ENCODE results near the gene PYM1. TPM values are rescaled to one million over a fixed set of nuclear protein-coding genes. Genes with fewer than 3 reads are reported as not detected.

The PYM1 gene
- total and polyA plus RNA-seq, 2 of the 8 experiments (the other 6 are each of a cell fraction or from before 2014, with no cell fraction given), result 38.7 to 58.5 TPM

- TF ChIP-seq, protein P1, sequence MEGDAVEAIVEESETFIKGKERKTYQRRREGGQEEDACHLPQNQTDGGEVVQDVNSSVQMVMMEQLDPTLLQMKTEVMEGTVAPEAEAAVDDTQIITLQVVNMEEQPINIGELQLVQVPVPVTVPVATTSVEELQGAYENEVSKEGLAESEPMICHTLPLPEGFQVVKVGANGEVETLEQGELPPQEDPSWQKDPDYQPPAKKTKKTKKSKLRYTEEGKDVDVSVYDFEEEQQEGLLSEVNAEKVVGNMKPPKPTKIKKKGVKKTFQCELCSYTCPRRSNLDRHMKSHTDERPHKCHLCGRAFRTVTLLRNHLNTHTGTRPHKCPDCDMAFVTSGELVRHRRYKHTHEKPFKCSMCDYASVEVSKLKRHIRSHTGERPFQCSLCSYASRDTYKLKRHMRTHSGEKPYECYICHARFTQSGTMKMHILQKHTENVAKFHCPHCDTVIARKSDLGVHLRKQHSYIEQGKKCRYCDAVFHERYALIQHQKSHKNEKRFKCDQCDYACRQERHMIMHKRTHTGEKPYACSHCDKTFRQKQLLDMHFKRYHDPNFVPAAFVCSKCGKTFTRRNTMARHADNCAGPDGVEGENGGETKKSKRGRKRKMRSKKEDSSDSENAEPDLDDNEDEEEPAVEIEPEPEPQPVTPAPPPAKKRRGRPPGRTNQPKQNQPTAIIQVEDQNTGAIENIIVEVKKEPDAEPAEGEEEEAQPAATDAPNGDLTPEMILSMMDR (IDR thresholded peaks at IDR 0.05; ENCODE audit: control extremely low read depth in 1 of 3, insufficient read depth in 1 of 3, low read depth in 1 of 3, low read length in 3 of 3), result peak; percentile 51 to 66 (median 59)
- TF ChIP-seq HDAC2 (IDR thresholded peaks at IDR 0.05; ENCODE audit: borderline replicate concordance in 1 of 2, low read depth in 2 of 2, low read length in 2 of 2), result no peak
- no peak for TF ChIP-seq KDM4A (IDR thresholded peaks at IDR 0.05; ENCODE audit: low read depth, low read length, severe bottlenecking)
- peak; percentile 83 for TF ChIP-seq POLR2AphosphoS5 (IDR thresholded peaks at IDR 0.05; ENCODE audit: low read depth, low read length)
- TF ChIP-seq ZNF274 (IDR thresholded peaks at IDR 0.05; ENCODE audit: borderline replicate concordance, extremely low read depth, low read length), result no peak
- TF ChIP-seq EZH2 (IDR thresholded peaks at IDR 0.05; ENCODE audit: low read depth, low read length, severe bottlenecking), result no peak
- TF ChIP-seq JUN (IDR thresholded peaks at IDR 0.05; ENCODE audit: low read depth, low read length), result no peak
- no peak for TF ChIP-seq ATF2 (IDR thresholded peaks at IDR 0.05; ENCODE audit: low read length)
- TF ChIP-seq BCL11A (IDR thresholded peaks at IDR 0.05; ENCODE audit: low read depth in 2 of 2, low read length in 2 of 2), result no peak
- TF ChIP-seq FOSL1 (IDR thresholded peaks at IDR 0.05; ENCODE audit: insufficient read depth, low read depth, low read length), result no peak
- TF ChIP-seq USF2 (IDR thresholded peaks at IDR 0.05; ENCODE audit: low read length), result no peak
- no peak for TF ChIP-seq SAP30 (IDR thresholded peaks at IDR 0.05; ENCODE audit: insufficient read depth, insufficient replicate concordance, low read length)
- TF ChIP-seq JUND (IDR thresholded peaks at IDR 0.05; ENCODE audit: low read length), result no peak
- no peak for TF ChIP-seq SUZ12 (IDR thresholded peaks at IDR 0.05; ENCODE audit: low read length)
- no peak for TF ChIP-seq RXRA (IDR thresholded peaks at IDR 0.05; ENCODE audit: insufficient read depth, low read depth, low read length)
- no peak for TF ChIP-seq RNF2 (IDR thresholded peaks at IDR 0.05; ENCODE audit: borderline replicate concordance, low read depth, low read length, missing control alignments, poor library complexity, severe bottlenecking)
These were observed 731 bp downstream of the PYM1 start (continued) for GRCh38 chr12:55926738-55927587.

Data from H1 (cell line).